H1 (cell line): ENCODE data around the gene REEP2. TPM values are rescaled to one million over a fixed set of nuclear protein-coding genes. Genes with fewer than 3 reads are reported as not detected.

Source experiments
- PHF8 ChIP-seq: fragments of 200-600 bp; sonication (generic); conservative IDR thresholded peaks from 2 replicates; pipeline ENCODE4 v1.7.1; 2012; ENCODE audit warnings: low read depth, mild to moderate bottlenecking, inconsistent platforms, low read length, moderate library complexity
- YY1 ChIP-seq: IDR thresholded peaks from 2 replicates; pipeline ENCODE4 v1.6.1; 2011; ENCODE audit warnings: low read depth, mild to moderate bottlenecking, low read length
- polyA plus RNA-seq, 7 experiments: library from polyadenylated mRNA; depleted of rRNA in 3 of 7; stranded (reverse) in 5 of 7; unstranded in 2 of 7; fragments of >200 nt in 5 of 7; fragments of 200-250 nt in 2 of 7; gene quantifications; 1 replicate in 5 of 7; 2 replicates in 1 of 7; 4 replicates in 1 of 7; pipeline versions ENCODE4 v1.2.1 to v1.2.3, GENCODE V29; 2011 to 2013; ENCODE audit warnings: missing spikeins in 2 of 7, mixed read lengths in 2 of 7
- total RNA-seq: library from RNA; stranded (reverse); fragmentation: NEBNext Ultra II Directional; extraction: Animal tissue kit (Norgen Biotek cat#: 25700); gene quantifications from 2 replicates; pipeline ENCODE4 v1.2.1, GENCODE V29; 2021
- TF ChIP-seq, protein P1 (sequence below): fragments of 300-600 bp; sonication (generic); IDR thresholded peaks from 2 replicates; pipeline ENCODE4 v1.7.1; 2012; ENCODE audit warnings: low read length, moderate library complexity, mild to moderate bottlenecking, inconsistent platforms; ENCODE audit not compliant: insufficient replicate concordance

Gene REEP2
- total and polyA plus RNA-seq, 2 of the 8 experiments (the other 6 are each of a cell fraction or from before 2014, with no cell fraction given): 26.5 to 40.2 TPM

DNA sequence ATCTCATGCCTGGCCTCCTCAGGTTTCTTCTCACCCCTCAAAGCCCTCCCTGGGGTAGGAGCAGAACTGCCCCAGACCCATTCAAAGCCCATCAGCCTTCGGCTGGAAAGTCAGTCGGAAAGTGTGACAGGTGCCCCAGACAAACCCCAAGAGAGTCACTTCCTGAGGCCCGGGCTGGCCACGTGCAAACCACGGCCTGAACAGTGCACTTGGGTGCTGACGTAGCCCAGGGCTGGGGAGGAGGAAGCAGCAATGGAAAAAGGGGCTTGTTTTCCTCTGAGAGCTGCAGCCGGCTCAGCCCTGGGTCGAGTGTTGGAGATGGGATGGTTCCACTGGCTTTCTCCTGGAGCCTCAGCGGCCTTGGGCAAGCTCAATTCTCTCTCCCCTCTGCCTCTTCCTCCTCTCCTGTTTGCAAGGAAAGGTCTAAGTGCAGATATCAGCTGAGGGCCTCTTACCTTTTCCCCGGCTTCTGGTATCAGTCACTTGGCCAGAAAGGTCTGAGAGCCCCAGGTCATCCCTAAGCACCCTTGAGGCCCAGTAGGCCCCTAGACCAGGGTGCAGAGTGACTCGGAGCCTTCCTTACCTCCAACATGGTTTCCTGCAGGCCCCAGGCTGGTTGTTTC lies 20.6 kb downstream of the REEP2 start (continued):
- TF ChIP-seq, protein P1, sequence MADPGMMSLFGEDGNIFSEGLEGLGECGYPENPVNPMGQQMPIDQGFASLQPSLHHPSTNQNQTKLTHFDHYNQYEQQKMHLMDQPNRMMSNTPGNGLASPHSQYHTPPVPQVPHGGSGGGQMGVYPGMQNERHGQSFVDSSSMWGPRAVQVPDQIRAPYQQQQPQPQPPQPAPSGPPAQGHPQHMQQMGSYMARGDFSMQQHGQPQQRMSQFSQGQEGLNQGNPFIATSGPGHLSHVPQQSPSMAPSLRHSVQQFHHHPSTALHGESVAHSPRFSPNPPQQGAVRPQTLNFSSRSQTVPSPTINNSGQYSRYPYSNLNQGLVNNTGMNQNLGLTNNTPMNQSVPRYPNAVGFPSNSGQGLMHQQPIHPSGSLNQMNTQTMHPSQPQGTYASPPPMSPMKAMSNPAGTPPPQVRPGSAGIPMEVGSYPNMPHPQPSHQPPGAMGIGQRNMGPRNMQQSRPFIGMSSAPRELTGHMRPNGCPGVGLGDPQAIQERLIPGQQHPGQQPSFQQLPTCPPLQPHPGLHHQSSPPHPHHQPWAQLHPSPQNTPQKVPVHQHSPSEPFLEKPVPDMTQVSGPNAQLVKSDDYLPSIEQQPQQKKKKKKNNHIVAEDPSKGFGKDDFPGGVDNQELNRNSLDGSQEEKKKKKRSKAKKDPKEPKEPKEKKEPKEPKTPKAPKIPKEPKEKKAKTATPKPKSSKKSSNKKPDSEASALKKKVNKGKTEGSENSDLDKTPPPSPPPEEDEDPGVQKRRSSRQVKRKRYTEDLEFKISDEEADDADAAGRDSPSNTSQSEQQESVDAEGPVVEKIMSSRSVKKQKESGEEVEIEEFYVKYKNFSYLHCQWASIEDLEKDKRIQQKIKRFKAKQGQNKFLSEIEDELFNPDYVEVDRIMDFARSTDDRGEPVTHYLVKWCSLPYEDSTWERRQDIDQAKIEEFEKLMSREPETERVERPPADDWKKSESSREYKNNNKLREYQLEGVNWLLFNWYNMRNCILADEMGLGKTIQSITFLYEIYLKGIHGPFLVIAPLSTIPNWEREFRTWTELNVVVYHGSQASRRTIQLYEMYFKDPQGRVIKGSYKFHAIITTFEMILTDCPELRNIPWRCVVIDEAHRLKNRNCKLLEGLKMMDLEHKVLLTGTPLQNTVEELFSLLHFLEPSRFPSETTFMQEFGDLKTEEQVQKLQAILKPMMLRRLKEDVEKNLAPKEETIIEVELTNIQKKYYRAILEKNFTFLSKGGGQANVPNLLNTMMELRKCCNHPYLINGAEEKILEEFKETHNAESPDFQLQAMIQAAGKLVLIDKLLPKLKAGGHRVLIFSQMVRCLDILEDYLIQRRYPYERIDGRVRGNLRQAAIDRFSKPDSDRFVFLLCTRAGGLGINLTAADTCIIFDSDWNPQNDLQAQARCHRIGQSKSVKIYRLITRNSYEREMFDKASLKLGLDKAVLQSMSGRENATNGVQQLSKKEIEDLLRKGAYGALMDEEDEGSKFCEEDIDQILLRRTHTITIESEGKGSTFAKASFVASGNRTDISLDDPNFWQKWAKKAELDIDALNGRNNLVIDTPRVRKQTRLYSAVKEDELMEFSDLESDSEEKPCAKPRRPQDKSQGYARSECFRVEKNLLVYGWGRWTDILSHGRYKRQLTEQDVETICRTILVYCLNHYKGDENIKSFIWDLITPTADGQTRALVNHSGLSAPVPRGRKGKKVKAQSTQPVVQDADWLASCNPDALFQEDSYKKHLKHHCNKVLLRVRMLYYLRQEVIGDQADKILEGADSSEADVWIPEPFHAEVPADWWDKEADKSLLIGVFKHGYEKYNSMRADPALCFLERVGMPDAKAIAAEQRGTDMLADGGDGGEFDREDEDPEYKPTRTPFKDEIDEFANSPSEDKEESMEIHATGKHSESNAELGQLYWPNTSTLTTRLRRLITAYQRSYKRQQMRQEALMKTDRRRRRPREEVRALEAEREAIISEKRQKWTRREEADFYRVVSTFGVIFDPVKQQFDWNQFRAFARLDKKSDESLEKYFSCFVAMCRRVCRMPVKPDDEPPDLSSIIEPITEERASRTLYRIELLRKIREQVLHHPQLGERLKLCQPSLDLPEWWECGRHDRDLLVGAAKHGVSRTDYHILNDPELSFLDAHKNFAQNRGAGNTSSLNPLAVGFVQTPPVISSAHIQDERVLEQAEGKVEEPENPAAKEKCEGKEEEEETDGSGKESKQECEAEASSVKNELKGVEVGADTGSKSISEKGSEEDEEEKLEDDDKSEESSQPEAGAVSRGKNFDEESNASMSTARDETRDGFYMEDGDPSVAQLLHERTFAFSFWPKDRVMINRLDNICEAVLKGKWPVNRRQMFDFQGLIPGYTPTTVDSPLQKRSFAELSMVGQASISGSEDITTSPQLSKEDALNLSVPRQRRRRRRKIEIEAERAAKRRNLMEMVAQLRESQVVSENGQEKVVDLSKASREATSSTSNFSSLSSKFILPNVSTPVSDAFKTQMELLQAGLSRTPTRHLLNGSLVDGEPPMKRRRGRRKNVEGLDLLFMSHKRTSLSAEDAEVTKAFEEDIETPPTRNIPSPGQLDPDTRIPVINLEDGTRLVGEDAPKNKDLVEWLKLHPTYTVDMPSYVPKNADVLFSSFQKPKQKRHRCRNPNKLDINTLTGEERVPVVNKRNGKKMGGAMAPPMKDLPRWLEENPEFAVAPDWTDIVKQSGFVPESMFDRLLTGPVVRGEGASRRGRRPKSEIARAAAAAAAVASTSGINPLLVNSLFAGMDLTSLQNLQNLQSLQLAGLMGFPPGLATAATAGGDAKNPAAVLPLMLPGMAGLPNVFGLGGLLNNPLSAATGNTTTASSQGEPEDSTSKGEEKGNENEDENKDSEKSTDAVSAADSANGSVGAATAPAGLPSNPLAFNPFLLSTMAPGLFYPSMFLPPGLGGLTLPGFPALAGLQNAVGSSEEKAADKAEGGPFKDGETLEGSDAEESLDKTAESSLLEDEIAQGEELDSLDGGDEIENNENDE: no peak
- TF ChIP-seq YY1: no peak
- no peak for TF ChIP-seq PHF8
